Posterior vena cava (tissue), 2 donors: ENCODE measurements around the gene ARMH3. TPM values are rescaled to one million over a fixed set of nuclear protein-coding genes. Genes with fewer than 3 reads are reported as not detected.
A peak's percentile ranks its signal among the peaks of the same experiment; 100 is the strongest.

Experiments used
- DNase-seq: peaks from one replicate; pipeline ENCODE4 v3.0.0-alpha.2; 2020; ENCODE audit warnings: low spot score
- intact Hi-C, 2 donors: fragments of 100-400 bp; cut with DNase I; formaldehyde crosslinking; loops; one replicate each; pipeline versions ENCODE4 v1.14.1 to v1.14.2; 2022 to 2023
- total RNA-seq, 2 donors: library from RNA; stranded (reverse); fragmentation: NEBNext Ultra II Directional; extraction: Animal tissue kit (Norgen Biotek cat#: 25700); gene quantifications; one replicate each; pipeline ENCODE4 v1.2.1, GENCODE V29; 2021
- donor health status: DM: yes; HTN: yes; CAD: no.
- donor health status: DM: yes; HTN: yes; CAD: no.

Gene ARMH3
- total RNA-seq, 2 donors from 2014 or later: 19.6 to 22.3 TPM

DNA sequence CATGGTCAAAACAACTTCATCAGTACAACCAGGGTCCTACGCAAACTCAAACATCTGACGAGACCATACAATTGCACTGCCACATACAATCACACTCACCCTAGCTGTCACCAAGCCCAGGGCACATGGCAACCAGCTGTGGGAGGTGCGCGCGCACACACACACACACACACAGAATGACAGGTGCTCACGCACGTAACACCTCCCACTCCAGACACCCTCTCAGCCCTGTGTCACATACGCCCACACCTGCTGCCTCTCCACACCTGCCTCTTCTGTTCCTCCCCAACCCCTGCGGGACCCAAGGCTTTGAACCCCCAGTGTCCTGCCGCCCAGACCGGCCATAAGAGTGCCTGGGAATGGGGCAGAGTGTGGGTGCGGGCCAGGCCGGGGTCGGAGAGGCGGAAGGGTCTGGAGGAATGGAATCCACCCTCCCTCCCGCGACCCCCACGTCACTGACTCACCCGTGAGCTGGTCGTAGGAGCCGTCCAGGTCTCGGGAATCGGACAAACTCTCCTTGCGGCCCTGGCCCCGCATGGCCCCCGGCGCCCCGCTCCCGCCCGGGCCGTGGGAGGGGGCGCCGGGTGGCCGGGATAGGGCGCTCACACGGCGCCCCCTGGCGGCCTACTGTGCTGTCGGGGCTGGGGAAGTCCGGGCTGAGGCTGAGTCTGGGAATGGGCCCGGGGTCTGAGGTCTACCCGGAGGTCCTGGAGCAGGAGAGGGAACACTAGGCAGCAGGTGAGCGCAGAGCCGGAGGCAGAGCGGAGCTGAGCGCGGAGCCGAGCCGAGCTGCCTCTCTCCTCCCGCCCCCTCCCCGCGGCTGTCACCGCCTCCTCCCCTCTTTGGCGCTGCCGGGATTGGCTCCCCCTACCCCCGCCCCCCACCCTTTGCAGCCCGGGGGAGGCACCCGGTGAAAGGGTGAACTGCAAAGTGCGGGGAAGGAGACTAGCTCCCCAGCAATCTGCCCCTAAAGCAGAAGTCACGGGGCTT lies 212.6 kb downstream of the ARMH3 start, which contains the start of gene KCNIP2:
Gene KCNIP2, minus strand, starts transcription at position 769 of the 990 bp plus-strand sequence. Its CDS starts 232 bp downstream, at position 537.
- intact Hi-C loops: loop anchor here (5.0 to 10.0 kb wide), 3 partner anchors 161 to 521 kb away; no protein-coding TSS in a partner anchor
- DNase-seq: no peak

DNA sequence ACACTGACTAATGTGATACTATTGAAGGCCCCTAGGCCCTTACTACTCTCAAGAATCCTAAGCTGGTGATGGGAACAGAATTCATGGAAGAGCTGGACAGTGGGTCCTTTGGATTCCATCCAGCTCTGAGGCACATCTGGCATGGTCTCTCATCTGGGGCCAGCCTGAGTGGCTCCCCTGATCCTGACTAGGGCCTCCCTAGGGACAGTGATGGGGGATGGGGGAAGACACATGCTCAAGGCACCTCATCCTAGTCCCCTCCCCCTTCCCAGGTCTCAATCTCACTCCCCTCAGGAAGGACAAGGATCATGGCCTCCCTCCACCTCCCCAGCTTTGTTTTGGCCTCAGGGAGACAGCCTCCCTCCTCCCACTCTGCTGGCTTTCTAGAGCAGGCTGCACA lies 214.1 kb downstream of the ARMH3 start:
- no peak for DNase-seq
- intact Hi-C loops: loop anchor here (5.0 to 10.0 kb wide), 3 partner anchors 163 to 523 kb away; no protein-coding TSS in a partner anchor

GRCh38 chr10:101840741-101841453 lies 215.1 kb downstream of the ARMH3 start:
- DNase-seq: peak; percentile 95
- intact Hi-C loops: loop anchor here (5.0 to 10.0 kb wide), 3 partner anchors 164 to 524 kb away; no protein-coding TSS in a partner anchor

DNA sequence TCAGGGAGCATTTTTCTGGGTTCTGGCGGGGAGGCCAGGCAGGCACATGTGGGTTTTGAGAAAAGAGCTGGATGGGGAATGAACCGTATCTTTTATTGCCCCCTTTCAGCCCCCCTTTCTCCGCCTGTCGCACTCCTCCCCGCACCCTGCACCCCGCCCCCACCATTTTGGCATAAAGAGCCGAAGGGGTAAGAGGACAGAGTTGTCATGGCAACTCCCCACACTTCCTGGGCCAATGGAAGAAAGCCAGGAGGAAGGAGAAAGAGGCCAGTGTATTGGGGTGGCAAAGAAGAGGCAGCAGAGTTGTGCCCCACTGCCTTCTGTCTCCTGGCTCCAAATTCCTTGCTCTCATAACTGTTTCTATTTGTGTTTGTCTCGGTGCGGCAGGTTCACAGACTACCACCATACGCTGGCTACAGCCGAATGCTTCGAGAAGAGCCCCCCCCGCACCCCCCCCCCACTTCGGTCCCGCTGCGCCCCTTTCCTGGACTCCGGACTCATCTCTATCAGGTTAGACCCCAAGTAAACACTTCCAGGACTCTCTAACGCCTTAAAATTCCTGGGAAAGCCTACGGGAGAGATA lies 215.8 kb downstream of the ARMH3 start:
- intact Hi-C loops: loop anchor here (5.0 to 10.0 kb wide), 3 partner anchors 165 to 525 kb away; no protein-coding TSS in a partner anchor
- DNase-seq: no peak

GRCh38 chr10:101839416-101840063 lies 216.4 kb downstream of the ARMH3 start:
- intact Hi-C loops: loop anchor here (5.0 to 10.0 kb wide), 3 partner anchors 165 to 525 kb away; no protein-coding TSS in a partner anchor
- DNase-seq: no peak

DNA sequence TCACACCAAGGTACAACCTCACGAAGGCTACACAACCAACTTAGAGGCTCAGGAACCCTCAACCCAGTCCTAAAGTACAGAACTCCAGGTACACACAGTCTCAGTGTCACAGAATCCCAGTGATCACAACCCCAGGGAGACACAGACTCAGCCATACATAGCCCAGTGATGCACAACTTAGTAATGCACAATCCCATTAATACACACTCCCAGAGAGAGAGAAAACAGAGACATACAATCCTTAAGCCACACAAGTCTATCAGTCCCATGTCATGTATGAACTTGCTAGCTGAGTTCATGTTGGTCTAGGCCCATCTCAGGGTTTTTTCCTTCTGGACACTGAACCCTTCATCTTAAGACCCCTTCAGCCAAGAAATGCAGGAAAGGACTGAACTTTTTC lies 217.0 kb downstream of the ARMH3 start:
- intact Hi-C loops: no loop called here

GRCh38 chr10:101838416-101838970 lies 217.5 kb downstream of the ARMH3 start:
- intact Hi-C loops: no loop called here
- no peak for DNase-seq

More for the DNA sequence above, 217.0 kb downstream of the ARMH3 start:
- no peak for DNase-seq

DNA sequence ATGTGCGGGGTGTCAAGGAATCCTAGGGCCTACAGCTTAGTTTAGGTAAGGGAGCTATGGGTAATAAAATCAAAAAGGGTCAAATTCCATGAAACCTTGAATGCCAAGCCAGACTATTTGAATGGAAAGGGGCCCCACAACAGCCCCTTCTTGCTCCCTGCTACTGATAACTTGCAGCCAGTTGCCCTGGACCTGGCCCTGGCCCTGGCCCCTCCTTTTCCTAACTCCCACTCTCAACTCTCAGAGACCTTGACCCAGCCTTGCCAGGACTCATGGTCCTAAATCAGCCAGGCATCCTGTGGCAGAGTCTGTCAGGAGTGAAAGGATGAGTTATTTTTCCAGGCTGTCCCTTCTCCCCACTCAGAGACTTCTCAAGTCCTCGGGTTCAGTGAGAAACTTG lies 218.2 kb downstream of the ARMH3 start:
- DNase-seq: no peak
- intact Hi-C loops: no loop called here

DNA sequence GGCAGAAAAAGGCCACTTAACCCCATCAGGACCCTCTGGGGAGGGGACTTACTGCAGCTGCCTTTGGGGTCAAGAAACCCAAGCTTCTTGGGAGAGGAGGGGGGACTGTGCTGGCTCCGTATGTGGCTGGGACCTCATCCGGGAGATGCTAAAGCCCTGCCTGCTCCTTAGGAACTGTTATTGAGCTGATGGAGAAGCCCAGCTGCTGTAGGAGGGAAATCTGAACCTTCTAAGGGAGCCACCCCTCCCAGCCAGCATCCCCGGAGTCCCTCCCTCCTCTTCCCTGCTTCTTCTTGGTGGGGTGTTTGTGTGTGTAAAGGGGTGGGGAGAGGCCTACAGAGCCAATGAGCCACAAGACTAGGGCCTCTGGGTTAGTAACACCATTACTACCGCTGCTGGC lies 220.6 kb downstream of the ARMH3 start:
- peak; percentile 11 for DNase-seq
- intact Hi-C loops: no loop called here

DNA sequence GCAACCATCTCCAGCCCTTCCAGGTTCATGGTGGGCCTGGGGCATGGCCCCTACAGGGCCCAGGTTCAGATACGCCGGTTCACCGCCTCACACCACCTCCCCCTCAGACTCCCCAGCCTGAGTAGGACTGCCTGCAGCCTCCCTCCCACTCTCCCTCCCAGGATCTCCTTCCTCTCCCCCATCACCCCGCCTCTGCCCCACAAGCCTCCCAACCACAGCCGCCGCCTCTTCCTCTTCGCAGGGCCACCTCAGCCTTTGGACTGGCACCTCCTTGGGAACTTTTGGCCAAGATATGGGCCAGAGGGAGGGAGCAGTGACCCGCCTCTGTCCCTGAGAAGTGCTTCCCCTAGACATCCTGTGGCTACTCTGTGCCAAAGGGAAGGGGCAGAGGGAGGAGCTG lies 221.6 kb downstream of the ARMH3 start:
- DNase-seq: peak; percentile 87
- intact Hi-C loops: no loop called here

- peak; percentile 38 for DNase-seq
- intact Hi-C loops: no loop called here
These were observed 222.5 kb downstream of the ARMH3 start for GRCh38 chr10:101833466-101833865.

DNA sequence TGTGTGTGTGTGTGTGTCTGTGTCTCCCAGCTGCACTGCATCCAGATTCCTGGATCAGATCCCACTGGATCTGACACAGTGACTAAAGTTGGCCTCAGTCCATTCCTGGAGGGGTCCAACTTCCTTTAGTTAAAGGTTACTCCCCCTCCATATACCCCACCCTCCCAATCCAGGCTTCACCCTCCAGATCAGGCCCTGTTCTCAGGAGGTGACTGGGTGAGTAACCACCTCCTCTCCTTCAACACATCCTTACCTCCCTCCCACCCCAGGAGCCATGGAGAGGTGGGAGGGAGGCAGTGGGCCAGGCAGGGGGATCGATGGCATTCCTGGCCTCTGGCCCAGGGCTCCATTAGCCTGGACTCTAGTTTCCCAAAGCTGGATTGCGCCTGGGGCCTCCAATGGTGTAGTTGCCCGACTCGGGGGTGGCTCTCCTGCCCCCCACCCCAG lies 223.6 kb downstream of the ARMH3 start:
- intact Hi-C loops: no loop called here
- peak; percentile 72 for DNase-seq

DNA sequence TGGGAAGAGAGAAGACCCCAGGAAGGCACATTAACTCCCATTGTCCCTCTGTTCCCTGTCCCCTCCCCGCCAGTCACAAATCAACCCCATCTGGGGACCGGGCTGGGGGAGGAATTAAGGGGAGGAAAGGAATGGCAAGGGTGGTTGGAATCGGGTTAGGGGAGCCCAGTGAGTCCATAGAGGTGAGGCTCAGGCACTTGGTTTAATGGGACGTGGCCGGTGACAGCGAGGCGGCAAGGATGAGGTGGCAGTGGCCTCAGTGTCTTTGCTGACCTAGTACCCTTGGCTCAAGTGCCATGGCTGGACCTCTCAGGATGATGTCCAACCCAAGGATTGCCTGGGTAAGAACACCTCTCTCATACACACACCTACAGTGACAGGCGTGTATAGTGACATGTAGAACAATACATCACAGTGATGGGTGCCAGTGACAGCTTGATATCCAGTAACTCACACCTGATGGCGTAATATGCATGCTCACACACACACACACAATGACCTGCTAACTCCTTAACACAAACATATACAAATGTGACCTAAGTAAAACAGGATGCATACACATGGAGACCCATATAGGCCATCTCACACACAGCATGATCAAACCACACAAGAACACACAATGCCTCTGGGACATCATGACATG lies 224.7 kb downstream of the ARMH3 start:
- intact Hi-C loops: no loop called here
- no peak for DNase-seq

GRCh38 chr10:101830322-101831168 lies 225.4 kb downstream of the ARMH3 start:
- intact Hi-C loops: no loop called here
- peak; percentile 96 for DNase-seq

GRCh38 chr10:101829561-101830315 lies 226.2 kb downstream of the ARMH3 start:
- intact Hi-C loops: no loop called here

GRCh38 chr10:101828766-101829551 lies 227.0 kb downstream of the ARMH3 start:
- intact Hi-C loops: no loop called here
- DNase-seq: peak; percentile 65

More at GRCh38 chr10:101829561-101830315, 226.2 kb downstream of the ARMH3 start:
- no peak for DNase-seq
